Neural cell (in vitro differentiated cells): Measurements from ENCODE around the gene TRUB1. TPM values are rescaled to one million over a fixed set of nuclear protein-coding genes. Genes with fewer than 3 reads are reported as not detected.

Source experiments
- H2AFZ ChIP-seq: fragments of 200-600, 300-800 bp; sonication (generic), shearing (Covaris generic); 2 replicates; pipeline ENCODE4 v1.6.0; 2014; ENCODE audit warnings: low read depth, mild to moderate bottlenecking, antibody characterized with exemption, low read length, moderate library complexity
- H3F3A ChIP-seq: fragments of 200-600 bp; shearing (Covaris generic); 2 replicates; pipeline ENCODE4 v1.6.1; 2016; ENCODE audit warnings: mild to moderate bottlenecking, moderate library complexity, mixed read lengths, antibody characterized with exemption, low read length; ENCODE audit not compliant: insufficient read depth, poor library complexity, severe bottlenecking
- H3K27ac ChIP-seq: fragments of 200-600, 300-800 bp; sonication (generic), shearing (Covaris generic); 2 replicates; pipeline ENCODE4 v1.5.1; 2014; ENCODE audit warnings: mild to moderate bottlenecking, low read length, moderate library complexity
- H3K27me3 ChIP-seq: fragments of 300-800, 200-600 bp; sonication (generic), shearing (Covaris generic); 2 replicates; pipeline ENCODE4 v1.6.0; 2014; ENCODE audit warnings: mild to moderate bottlenecking, low read depth, low read length, moderate library complexity; ENCODE audit not compliant: insufficient read depth
- H3K36me3 ChIP-seq: fragments of 300-800, 200-600 bp; sonication (generic), shearing (Covaris generic); 2 replicates; pipeline ENCODE4 v1.5.1; 2014; ENCODE audit warnings: mild to moderate bottlenecking, antibody characterized with exemption, low read length, moderate library complexity; ENCODE audit not compliant: insufficient read depth
- H3K4me2 ChIP-seq: fragments of 300-800, 200-600 bp; sonication (generic), shearing (Covaris generic); 2 replicates; pipeline ENCODE4 v1.6.0; 2014; ENCODE audit warnings: mild to moderate bottlenecking, low read length
- H3K4me3 ChIP-seq: fragments of 300-800, 200-600 bp; sonication (generic), shearing (Covaris generic); 2 replicates; pipeline ENCODE4 v1.5.1; 2014; ENCODE audit warnings: mild to moderate bottlenecking, low read length, moderate library complexity
- H3K79me2 ChIP-seq: fragments of 200-600 bp; shearing (Covaris generic); replicated peaks from 2 replicates; pipeline ENCODE4 v1.6.0; 2014; ENCODE audit warnings: mild to moderate bottlenecking, low read length, moderate library complexity; ENCODE audit not compliant: insufficient read depth
- H3K9ac ChIP-seq: fragments of 300-800, 200-600 bp; sonication (generic), shearing (Covaris generic); 2 replicates; pipeline ENCODE4 v1.6.1; 2016; ENCODE audit warnings: mild to moderate bottlenecking, low read length, mixed read lengths
- H3K9me2 ChIP-seq: fragments of 200-600 bp; shearing (Covaris generic); 2 replicates; pipeline ENCODE4 v1.6.1; 2016; ENCODE audit warnings: mild to moderate bottlenecking, low read length, mixed read lengths; ENCODE audit not compliant: insufficient read depth
- H3K9me3 ChIP-seq: fragments of 200-600, 300-800 bp; sonication (generic), shearing (Covaris generic); 2 replicates; pipeline ENCODE4 v1.6.1; 2016; ENCODE audit warnings: mild to moderate bottlenecking, mixed run types, low read length, moderate library complexity, mixed read lengths
- H4K20me1 ChIP-seq: fragments of 200-600 bp; shearing (Covaris generic); 2 replicates; pipeline ENCODE4 v1.6.1; 2016; ENCODE audit warnings: mild to moderate bottlenecking, mixed run types; ENCODE audit not compliant: insufficient read depth
- EP300 ChIP-seq: fragments of 450-650 bp; conservative IDR thresholded peaks from 2 replicates; pipeline ENCODE4 v1.6.1; 2014; ENCODE audit warnings: antibody characterized with exemption, mild to moderate bottlenecking, moderate library complexity; ENCODE audit not compliant: poor library complexity, severe bottlenecking
- EZH2 ChIP-seq: fragments of 200-600, 300-800 bp; shearing (Covaris generic), sonication (generic); IDR thresholded peaks from 2 replicates; pipeline ENCODE4 v1.6.1; 2014; ENCODE audit warnings: antibody characterized with exemption, low read length, borderline replicate concordance, mild to moderate bottlenecking; ENCODE audit not compliant: insufficient read depth, poor library complexity, severe bottlenecking
- MXI1 ChIP-seq: fragments of 450-650 bp; conservative IDR thresholded peaks from 2 replicates; pipeline ENCODE4 v1.6.1; 2014; ENCODE audit warnings: antibody characterized with exemption, mild to moderate bottlenecking; ENCODE audit not compliant: poor library complexity, severe bottlenecking
- POLR2AphosphoS5 ChIP-seq: IDR thresholded peaks from 2 replicates; pipeline ENCODE4 v1.6.1; 2012
- RAD21 ChIP-seq: fragments of 450-650 bp; conservative IDR thresholded peaks from 2 replicates; pipeline ENCODE4 v1.6.1; 2014; ENCODE audit warnings: antibody characterized with exemption, mild to moderate bottlenecking, moderate library complexity
- SMC3 ChIP-seq: fragments of 450-650 bp; conservative IDR thresholded peaks from 2 replicates; pipeline ENCODE4 v1.6.1; 2014; ENCODE audit warnings: antibody characterized with exemption, mild to moderate bottlenecking, moderate library complexity; ENCODE audit not compliant: poor library complexity
- TAF1 ChIP-seq: IDR thresholded peaks from 2 replicates; pipeline ENCODE4 v1.6.1; 2012; ENCODE audit warnings: low read depth
- polyA plus RNA-seq: library from polyadenylated mRNA; depleted of rRNA; stranded (reverse); fragments of >200 nt; gene quantifications from 2 replicates; pipeline ENCODE4 v1.2.3, GENCODE V29; 2014
- TF ChIP-seq, protein P1 (sequence below): IDR thresholded peaks from 2 replicates; pipeline ENCODE4 v1.6.1; 2012; ENCODE audit warnings: borderline replicate concordance
- TF ChIP-seq, protein P2 (sequence below): fragments of 450-650 bp; IDR thresholded peaks from 2 replicates; pipeline ENCODE4 v1.5.1; 2014; ENCODE audit warnings: antibody characterized with exemption, mild to moderate bottlenecking, moderate library complexity; ENCODE audit not compliant: poor library complexity, severe bottlenecking

The TRUB1 gene
- polyA plus RNA-seq, 1 donor from 2014 or later: 48.8 TPM

DNA sequence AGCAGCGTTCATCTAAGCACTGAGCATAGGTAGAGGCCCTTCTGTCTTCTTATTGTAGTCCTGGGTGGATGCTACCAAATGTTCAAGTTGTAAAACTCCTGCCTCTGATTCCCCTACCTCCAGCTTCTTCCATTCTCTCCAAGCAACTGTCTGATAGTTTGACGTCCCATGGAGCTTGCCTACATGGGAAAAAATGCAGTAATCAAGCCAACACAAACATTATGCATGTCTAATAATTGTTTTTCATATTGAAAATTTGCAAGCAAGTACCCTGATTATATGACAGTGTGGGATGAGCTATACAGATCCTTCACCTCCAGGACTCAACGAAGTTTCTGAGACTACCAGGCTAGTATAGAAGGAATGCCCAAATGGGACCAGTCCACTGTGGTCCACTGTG is 31.0 kb upstream of the TRUB1 start:
- Histone ChIP-seq H3K27ac (no peak overlapping the region), H3K9ac (no peak overlapping the region), H2AFZ (no peak overlapping the region), H3K4me3 (no peak overlapping the region), H3K9me3 (no peaks in the 10 kb centered on the region), H3F3A (no peaks in the 10 kb centered on the region), H3K36me3 (no peaks in the 10 kb centered on the region), H3K27me3 (no peaks in the 10 kb centered on the region), H3K79me2 (no peaks in the 10 kb centered on the region), H3K4me2 (no peak overlapping the region), H3K9me2 (no peaks in the 10 kb centered on the region), H4K20me1 (no peaks in the 10 kb centered on the region)
- TF ChIP-seq POLR2AphosphoS5 (no peak), MXI1 (no peak), RAD21 (no peak), SMC3 (no peak), EP300 (no peak), EZH2 (no peak), TAF1 (no peak)
- TF ChIP-seq, protein P1, sequence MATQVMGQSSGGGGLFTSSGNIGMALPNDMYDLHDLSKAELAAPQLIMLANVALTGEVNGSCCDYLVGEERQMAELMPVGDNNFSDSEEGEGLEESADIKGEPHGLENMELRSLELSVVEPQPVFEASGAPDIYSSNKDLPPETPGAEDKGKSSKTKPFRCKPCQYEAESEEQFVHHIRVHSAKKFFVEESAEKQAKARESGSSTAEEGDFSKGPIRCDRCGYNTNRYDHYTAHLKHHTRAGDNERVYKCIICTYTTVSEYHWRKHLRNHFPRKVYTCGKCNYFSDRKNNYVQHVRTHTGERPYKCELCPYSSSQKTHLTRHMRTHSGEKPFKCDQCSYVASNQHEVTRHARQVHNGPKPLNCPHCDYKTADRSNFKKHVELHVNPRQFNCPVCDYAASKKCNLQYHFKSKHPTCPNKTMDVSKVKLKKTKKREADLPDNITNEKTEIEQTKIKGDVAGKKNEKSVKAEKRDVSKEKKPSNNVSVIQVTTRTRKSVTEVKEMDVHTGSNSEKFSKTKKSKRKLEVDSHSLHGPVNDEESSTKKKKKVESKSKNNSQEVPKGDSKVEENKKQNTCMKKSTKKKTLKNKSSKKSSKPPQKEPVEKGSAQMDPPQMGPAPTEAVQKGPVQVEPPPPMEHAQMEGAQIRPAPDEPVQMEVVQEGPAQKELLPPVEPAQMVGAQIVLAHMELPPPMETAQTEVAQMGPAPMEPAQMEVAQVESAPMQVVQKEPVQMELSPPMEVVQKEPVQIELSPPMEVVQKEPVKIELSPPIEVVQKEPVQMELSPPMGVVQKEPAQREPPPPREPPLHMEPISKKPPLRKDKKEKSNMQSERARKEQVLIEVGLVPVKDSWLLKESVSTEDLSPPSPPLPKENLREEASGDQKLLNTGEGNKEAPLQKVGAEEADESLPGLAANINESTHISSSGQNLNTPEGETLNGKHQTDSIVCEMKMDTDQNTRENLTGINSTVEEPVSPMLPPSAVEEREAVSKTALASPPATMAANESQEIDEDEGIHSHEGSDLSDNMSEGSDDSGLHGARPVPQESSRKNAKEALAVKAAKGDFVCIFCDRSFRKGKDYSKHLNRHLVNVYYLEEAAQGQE: no peak
- TF ChIP-seq, protein P2, sequence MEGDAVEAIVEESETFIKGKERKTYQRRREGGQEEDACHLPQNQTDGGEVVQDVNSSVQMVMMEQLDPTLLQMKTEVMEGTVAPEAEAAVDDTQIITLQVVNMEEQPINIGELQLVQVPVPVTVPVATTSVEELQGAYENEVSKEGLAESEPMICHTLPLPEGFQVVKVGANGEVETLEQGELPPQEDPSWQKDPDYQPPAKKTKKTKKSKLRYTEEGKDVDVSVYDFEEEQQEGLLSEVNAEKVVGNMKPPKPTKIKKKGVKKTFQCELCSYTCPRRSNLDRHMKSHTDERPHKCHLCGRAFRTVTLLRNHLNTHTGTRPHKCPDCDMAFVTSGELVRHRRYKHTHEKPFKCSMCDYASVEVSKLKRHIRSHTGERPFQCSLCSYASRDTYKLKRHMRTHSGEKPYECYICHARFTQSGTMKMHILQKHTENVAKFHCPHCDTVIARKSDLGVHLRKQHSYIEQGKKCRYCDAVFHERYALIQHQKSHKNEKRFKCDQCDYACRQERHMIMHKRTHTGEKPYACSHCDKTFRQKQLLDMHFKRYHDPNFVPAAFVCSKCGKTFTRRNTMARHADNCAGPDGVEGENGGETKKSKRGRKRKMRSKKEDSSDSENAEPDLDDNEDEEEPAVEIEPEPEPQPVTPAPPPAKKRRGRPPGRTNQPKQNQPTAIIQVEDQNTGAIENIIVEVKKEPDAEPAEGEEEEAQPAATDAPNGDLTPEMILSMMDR: no peak

DNA sequence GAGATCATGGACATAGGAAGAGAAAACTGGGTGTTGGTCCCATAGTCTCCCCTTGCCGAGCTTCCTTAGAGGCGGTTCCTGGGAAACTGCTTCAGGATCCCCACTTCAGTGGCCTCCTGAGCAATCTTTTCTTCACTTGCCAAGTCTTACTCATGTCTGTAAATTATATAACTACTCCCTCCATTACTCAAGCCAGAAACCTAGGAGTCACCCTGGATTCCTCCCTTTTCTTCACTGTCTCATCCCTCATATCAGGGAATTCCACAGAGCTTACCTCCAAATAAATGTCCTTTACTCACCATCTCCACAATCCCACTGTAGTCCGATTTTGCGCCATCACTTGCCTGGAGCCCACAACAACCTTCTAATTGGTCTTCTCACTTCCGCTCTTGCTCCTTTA is 29.1 kb upstream of the TRUB1 start:
- no peak overlapping the region for H3K9ac ChIP-seq
- H4K20me1 ChIP-seq: no peaks in the 10 kb centered on the region
- no peaks in the 10 kb centered on the region for H3K36me3 ChIP-seq
- no peaks in the 10 kb centered on the region for H3K9me3 ChIP-seq
- TF ChIP-seq SMC3 (no peak), MXI1 (no peak), POLR2AphosphoS5 (no peak), RAD21 (no peak), EP300 (no peak), EZH2 (no peak), TAF1 (no peak)
- TF ChIP-seq, protein P1: no peak
- TF ChIP-seq, protein P2: no peak
- no peaks in the 10 kb centered on the region for H3K79me2 ChIP-seq
- H3F3A ChIP-seq: no peaks in the 10 kb centered on the region
- no peak overlapping the region for H3K4me2 ChIP-seq
- no peak overlapping the region for H3K4me3 ChIP-seq
- no peak overlapping the region for H2AFZ ChIP-seq
- H3K9me2 ChIP-seq: no peaks in the 10 kb centered on the region
- no peak overlapping the region for H3K27ac ChIP-seq
- no peaks in the 10 kb centered on the region for H3K27me3 ChIP-seq
